GM21737 (cell line): Measurements from ENCODE around the gene IL1RAP.
"Not testable (repeated sequence)": the region's sequence is repeated elsewhere in the genome, so short reads cannot be mapped to it uniquely, and the experiment has no call there.

Source experiments
- ATAC-seq: cut with Tn5 transposase; IDR thresholded peaks from one replicate; pipeline ENCODE4 v1.9.1; 2021; ENCODE audit warnings: mild to moderate bottlenecking, moderate library complexity; ENCODE audit not compliant: unreplicated experiment

IL1RAP gene

DNA sequence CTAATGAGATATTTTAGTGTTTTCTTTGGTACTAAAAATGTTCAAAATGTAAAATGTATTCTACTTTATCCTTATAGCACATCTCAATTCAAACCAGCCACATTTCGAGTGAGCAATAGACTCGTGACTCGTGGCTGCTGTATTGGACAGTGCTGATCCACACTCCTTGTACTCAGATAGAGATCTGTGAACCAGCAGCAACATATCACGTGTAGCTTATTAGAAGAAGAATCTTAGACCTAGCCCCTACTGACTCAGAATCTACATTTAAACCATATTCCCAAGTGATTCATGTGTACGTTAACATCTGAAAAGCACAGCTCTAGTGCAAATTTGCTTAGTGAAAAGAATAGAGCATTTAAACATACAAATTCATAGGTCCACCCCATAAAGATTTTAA, 130.9 kb downstream of the IL1RAP start:
- no peak for ATAC-seq

DNA sequence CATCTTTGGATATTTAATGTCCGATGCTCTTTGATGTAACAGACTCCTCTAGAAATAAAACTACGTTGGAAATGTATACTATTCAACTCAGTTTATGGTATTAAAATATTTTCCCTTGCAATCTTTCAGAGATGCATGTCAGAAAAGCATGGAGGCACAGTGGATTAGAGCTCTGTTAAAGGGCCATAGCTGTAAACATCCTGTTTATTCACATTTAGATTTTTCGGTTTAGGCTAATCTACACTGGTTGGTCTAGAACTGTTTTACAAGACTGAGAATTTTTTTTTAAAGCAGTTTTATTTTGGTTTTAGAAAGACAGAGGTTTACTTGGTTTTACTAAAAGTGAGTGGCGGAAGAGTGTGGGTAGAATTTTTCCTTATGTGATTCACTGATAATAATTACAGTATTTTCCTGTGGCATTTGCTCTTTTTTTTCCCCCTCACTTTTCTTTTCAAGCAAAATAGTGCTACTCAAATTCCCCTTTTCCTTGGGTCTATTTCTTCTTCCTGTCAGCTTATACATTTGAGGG, 132.1 kb downstream of the IL1RAP start:
- no peak for ATAC-seq

DNA sequence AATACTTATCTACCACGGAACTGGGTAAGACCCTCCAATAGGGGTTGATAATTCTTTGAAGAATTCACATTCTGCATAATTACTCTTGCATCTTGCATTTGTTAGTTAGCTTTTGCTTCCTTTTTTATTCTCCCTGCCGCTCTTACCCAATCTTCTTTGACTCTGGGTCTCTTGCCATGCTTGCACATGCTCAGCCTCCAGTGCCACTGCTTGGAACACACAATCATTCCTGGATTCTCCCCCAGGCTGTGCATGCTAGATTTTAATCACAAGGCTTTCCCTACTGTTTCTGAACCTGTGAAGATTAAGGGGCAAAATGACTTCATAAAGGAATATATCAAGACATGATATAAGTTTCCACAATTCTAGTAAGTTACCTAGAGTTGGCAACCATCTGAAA, 133.1 kb downstream of the IL1RAP start:
- ATAC-seq: no peak

DNA sequence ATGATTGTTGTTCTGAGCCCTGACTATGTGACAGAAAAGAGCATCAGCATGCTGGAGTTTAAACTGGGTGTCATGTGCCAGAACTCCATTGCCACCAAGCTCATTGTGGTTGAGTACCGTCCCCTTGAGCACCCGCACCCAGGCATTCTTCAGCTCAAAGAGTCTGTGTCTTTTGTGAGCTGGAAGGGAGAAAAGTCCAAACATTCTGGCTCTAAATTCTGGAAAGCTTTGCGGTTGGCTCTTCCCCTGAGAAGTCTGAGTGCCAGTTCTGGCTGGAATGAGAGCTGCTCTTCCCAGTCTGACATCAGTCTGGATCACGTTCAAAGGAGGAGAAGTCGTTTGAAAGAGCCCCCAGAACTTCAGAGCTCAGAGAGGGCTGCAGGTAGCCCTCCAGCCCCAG, 142.0 kb downstream of the IL1RAP start:
- ATAC-seq: no peak

DNA sequence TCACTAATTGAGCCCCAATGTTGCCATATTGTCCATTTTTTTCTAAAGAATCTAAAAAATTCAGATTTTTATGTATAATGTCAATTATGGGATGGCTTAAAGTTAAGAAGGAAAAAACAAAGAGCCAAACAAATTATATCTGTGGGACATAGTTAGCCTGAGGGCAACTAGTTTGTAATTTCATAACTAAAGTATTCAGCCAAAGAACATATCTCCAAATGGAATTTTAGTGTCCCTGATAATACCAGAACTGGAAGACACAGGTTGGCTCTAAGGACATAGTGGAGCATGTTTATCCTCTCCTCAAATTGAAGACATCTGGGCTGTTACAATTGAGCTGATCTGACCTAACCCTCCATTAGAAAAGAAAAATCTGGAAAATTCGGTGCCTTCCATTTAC, 144.2 kb downstream of the IL1RAP start:
- no peak for ATAC-seq

DNA sequence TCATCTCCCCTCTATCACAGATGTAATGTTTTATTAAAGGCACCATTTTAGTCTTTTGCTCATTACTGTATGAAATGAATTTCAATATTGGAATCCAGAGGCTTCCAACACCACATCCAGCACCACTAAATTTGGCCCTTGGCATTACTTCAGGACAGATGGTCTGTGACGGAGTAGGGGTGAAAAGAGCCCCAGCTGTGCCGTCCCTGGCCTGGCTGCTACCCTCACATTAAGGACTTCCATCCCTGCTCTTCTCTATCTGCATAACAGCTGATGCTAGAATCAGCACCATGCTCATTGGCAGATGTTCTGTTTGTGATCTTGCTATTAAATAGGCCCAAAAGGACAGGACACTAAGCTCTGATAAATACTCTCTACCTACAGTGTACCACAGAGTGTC, 152.9 kb downstream of the IL1RAP start:
- no peak for ATAC-seq

DNA sequence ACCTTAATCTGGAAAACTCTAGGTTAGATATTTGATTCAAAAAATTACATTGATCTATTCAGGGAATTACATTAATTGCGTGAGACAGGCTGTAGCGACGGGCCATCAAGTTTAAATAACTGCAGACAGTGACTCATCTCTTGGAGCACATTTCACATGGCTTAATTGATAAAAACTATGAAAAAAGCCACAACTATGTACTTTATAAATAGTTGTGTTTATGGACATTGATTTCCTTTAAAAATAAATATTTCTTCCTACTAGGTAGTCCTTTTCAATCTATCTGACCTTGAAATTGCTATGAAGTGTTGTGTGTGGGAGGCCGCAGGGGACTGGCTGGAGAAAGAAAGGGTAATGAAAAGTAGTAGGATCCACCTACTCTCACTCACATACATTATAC, 157.8 kb downstream of the IL1RAP start:
- no peak for ATAC-seq

DNA sequence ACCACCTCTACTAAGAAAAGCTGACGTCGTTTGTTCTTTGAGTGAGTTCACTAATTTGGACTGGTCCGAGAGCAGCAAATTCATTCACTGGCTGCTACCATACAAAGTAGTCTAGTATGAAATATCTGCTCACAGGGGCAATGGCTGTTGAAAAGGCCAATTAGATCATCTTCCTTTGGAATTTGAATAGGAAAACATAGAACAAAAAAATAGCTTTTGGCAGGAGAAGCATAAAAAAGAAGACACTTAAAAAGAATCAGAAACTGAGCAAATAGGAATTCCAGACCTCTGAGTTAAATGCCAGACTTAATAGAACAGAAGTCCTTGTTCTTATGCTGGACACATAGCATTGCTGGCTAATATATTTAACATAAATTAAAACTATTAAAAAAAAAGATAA, 159.3 kb downstream of the IL1RAP start:
- ATAC-seq: no peak

DNA sequence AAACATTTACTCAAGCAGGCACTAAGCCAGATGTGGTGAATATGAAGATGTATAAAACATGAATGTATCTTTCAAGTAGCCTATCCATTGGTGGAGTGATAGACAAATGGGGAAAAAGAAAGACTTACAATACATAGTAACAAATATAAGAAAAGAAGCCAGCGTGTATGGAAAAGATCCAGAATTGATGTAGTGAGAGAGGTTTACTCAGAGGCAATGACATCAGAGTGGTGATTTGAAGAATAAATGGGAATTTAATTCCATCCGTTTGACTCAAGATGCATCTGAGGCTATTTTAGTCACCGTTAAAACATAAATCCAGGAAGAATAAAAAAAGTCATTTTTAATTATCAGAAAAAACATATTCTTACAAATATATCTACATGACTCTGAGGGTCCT, 162.6 kb downstream of the IL1RAP start:
- ATAC-seq: no peak

DNA sequence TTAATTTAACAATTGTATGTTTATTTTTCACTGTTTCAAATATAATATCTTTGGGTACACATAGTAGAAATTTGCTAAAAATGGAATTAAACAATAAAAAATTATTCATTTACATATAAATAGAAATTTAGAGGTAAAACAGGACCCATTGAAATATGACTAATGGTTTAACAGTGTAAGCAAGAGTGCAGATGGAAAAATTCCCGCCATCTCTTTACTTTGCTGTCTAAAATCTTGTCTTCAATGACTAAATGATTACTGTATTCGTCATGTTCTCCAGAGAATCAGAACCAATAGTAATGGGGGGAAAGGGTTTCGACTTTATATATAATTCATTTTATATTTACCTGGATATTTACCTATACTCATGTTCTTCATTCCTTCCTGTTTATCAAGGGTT, 163.1 kb downstream of the IL1RAP start:
- no peak for ATAC-seq

DNA sequence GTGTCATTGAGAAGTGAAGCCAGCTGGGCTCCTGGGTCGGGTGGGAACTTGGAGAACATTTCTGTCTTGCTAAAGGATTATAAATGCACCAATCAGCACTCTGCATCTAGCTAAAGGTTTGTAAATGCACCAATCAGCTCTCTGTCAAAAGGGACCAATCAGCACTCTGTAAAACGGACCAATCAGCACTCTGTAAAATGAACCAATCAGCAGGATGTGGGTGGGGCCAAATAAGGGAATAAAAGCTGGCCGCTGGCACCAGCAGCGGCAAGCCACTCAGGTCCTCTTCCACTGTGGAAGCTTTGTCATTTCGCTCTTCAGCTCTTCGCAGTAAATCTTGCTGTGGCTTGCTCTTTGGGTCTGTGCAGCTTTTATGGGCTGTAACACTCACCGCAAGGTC, 164.0 kb downstream of the IL1RAP start:
- not testable (repeated sequence) for ATAC-seq

DNA sequence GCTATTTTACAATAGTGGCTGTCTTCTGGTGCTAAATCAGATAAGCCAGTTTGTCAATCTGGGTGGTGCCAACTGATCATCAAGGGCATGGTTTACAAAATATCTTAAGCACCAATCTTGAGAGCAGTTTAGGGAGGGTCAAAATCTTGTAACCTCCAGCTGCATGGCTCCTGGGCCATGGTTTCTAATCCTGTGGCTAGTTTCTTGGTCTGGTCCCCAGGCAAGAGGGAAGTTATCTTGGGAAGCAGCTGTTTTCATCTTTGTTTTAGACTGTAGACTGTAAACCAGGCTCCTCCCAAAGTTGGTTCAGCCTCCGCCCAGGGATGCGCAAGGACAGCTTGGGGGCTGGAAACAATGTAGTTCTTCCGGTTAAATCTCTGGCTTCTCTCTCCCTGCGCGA, 166.8 kb downstream of the IL1RAP start:
- no peak for ATAC-seq

DNA sequence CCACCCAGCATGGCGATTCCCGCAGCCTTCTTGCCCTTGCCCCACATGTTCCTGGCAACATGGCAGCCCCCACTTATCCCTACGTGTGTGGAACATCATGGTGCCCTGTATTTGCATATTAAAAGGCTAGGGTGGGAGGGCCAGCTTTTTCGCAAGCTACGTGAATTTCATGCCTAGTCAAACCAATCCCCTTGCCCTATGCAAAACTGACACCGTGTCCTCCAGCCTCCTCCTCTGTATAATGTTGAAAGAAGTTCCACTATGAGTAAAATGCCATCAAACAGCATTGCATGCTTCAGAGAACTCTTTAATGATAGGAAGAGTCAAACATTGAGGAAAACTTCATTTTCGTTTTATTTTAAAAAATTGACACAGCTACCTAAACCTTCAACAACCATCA, 170.9 kb downstream of the IL1RAP start:
- no peak for ATAC-seq

DNA sequence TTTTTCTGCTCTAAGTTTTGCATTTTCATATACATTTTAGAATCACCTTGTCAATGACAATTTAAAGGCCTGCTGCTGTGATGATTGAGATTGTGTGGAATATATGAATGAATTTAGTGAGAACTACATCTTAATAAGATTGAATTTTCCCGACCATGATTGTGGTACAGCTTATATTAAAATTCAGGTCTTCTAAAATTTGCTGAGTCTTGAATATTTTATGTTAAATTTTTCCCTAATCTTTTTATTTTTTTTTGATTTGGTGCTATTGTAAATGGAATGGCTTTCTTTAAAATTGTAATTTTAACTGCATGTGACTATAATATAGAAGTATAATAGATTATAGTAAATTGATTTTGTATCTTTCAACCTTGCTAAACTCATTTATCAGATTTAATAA, 172.1 kb downstream of the IL1RAP start:
- no peak for ATAC-seq

DNA sequence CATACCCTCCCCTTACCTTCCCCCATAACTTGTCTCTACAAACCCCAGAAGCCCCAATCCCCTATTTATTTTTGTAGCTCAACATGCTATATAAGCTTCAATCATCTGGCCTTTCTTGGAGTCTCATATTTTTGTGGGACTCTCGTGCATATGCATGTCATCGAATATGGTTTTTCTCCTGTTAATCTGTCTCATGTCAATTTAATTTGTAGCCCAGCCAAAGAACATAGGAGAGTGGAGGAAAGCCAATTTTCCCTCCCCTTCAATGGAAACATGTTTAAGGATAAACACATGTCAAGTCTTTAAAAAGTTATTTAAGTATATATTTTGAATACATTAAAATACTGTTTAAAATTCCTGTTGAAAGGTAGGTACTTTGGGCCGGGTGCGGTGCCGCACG, 176.4 kb downstream of the IL1RAP start:
- no peak for ATAC-seq

DNA sequence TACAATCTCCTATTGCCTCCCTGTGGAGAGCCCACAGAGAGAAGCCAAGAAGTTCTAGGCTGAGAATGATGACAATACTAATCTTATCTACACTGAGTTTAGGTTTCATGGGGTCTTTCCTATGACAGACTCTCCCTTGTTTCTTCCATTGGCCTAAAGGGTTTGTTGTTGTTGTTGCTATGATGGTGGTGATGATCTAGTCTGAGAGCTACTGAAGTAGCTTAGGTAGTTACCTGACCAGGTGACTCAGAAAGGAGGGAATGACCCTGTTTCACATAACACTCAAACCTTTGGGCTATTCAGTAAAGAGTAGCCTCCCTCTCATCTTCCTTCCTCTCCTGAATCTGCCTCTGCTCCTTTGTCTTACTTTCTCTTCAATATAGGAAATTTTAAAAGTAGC, 178.4 kb downstream of the IL1RAP start:
- ATAC-seq: no peak

DNA sequence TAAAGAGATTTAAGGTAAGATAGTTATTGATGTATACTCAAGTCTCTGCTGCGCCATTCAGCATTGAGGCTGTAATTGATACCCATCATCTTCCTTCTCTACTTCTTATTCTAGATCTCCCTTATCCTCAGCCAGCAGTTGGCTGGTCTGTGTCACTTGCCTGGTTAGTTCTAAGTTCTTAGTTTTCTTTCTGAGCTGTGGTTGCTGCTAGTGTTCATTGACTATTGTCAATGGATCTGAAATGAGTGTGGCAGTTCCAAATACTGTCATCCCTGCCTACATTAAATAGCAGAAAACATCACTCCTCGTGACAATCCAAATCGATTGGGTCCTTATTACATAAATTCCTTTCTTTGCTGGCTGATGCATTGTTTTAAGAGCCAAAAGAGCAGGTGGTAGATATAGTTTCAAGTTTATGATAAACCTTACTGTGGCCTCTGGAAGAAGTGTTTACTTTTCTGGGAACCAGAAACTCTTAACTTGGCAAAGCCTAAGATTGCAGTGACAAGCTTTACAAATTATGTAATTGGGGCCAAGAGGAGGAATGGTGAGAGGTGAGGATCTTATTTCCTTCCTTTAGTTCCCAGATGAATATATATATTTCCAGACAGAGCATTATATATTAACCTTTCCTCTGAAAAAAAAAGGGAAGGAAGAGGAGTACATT, 180.6 kb downstream of the IL1RAP start:
- ATAC-seq: no peak

DNA sequence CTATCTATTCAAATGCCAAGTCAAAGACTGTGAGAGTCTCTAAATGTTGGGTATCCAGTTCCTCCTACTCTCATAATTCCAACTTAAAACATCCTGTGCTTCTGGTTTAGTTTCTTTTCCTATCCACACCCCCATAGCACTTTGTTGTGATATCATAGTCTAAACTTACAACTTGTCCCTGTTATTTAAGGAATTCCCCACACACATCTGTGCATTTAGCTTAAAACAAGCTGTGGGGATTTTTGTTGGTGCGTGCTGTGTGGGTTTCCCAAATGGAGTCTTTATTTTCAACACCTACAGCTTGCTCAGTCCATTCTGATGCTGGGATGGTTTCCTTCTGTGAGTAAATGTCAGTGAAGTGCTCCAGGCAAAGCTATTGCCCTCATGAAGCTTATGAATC, 181.3 kb downstream of the IL1RAP start:
- ATAC-seq: no peak

DNA sequence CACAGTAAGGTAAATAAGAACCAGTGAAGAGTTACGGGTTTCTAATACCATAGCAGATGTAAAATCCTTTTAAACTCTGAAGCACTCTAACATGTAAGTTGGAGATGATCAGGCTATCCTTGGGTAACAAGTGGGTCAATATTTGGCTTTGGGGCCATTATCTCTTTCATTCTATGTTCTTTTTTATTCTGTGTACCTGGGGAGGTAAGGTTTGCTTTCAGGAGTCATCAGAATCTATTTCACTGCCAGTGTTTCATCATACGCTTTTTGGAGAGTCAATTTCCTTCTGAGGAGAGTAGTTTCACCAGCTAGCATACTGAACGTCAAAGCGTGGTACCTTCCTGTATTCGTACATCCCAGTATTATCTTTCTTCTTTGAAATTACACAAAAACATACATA, 182.1 kb downstream of the IL1RAP start:
- no peak for ATAC-seq

DNA sequence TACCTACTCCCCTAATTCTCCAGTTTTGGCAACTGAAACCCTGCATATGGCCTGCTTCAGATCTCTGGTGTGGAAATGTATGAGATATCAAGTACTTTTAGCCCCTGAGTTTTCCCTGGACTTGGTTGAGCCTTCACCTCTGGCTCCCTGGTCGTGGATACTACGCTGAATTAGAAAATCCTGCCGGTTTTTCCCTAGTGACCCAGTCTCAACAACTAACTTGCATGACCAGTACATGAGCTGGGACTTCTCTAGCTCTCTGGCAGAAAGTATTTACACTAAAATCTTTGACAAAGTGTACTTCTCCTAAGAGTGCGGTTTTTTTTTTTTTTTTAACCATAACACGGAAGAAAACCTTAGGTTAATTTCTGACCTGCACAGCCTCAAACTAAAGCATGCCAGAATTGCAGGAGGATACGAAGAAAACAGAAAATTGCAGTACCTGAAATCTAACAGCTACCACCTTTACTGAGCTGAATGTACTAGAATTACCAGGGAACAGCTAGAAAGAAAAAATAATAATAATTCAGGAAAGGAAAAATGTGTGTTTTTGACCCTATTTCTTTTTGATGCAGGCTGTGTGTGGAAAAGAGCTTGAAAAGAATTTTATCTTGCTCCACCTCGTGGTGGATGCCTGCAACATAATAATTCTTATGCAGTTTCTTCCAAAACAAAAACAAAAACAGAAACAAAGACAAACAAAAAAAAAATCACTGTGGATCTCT, 183.1 kb downstream of the IL1RAP start:
- no peak for ATAC-seq

DNA sequence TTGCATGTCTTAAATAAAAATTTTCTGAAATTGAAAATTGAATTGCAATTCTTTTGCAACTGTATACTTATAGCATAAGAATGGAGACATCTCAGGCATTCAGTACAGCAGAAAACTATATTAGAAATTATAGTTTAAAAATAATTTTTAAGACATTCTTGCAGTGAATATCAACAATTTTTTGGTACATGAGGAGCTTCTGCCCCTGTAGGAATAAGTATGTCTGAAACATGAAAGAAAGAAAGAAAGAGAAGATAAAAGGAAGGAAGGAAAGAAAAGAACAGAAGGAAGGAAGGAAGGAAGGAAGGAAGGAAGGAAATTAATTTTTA, 183.6 kb downstream of the IL1RAP start:
- no peak for ATAC-seq

DNA sequence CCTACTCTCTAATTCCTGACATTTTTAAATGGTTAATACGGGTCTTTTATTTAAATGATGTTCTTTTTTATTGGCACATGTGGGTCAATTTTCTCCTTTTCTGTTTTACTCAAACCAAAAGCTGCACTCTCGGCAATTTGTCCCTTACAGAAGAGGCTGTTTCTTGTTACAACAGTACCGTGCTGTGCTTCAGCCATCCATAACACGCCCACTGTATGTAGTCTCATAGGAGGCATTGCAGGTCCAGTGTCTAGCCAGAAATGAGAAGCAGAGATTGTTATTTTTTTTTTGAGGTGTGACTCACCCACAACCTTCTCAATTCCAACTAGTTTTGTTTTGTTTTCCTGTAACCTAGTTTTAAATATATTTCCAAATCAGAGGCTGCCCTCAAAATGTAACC, 184.0 kb downstream of the IL1RAP start:
- ATAC-seq: no peak

DNA sequence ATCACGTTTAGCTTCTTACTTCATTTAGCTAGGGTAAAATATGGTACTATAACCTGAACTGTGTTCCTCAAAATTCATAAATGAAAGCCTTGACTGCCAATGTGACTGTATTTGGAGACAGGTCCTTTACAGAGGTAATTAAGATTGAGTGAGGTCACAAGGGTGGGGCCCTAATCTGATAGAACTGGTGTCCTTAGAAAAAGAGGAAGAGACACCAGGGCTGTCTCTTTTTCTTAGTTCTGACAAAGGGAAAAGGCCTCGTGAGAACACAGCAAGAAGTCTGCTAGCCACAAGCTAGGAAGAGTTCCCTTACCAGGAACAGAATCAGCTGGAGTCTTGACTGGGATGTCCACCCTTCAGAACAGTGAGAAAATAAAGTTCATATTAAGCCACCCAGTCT, 185.9 kb downstream of the IL1RAP start:
- no peak for ATAC-seq
